ENCODE measurements around the gene AFP. TPM values are rescaled to one million over a fixed set of nuclear protein-coding genes. Genes with fewer than 3 reads are reported as not detected.

The AFP gene
- total RNA-seq, 1 experiment from 2014 or later, result 12.7 TPM

DNA sequence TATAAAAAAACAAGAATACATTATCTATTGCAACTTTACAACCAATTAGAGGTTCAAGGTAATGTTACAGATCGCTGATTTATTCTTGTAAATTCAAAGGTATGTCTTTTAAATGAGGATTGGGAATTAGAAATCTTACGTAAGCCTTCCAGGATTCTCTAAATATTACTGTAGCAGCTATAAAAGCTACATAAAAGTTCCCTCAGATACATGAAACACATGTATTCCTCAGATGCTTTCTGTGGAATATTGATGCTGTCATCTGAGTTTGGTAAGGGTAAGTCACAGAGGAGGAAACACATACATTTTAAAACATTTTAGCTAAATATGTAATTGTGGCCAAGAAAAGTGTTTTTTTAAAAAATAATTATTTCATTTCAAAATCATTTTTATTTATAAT, 3.4 kb downstream of the AFP start:
- Histone ChIP-seq H3K27me3 (no peaks in the 10 kb centered on the region), H3K4me1 (0 out of 2 replicates have a peak, but pooled peaks cover 2% of the 10 kb centered on the region), H3K36me3 (no peaks in the 10 kb centered on the region), H3K9me3 (replicated peaks) (no peaks in the 10 kb centered on the region), H3K27ac (no peak overlapping the region), H3K4me3 (no peak overlapping the region)
- DNase-seq, result no peak

DNA sequence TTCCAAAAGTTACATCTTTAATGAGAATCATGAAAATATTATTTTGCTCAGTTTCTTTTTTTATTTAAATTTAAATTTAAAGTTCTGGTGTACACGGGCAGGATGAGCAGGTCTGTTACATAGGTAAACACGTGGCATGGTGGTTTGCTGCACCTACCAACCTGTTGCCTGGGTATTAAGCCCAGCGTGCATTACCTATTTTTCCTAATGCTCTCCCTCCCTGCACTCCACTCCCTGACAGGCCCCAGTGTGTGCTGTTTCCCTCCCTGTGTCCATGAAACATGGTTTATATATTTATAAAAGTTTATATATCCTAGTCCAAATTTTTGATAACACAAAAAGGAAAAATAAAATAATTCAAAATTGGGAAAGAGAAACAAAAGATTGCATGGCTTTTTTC, 4.0 kb downstream of the AFP start:
- no peaks in the 10 kb centered on the region for H3K36me3 ChIP-seq
- no peak for DNase-seq
- no peaks in the 10 kb centered on the region for H3K27me3 ChIP-seq
- H3K4me1 ChIP-seq, result 0 out of 2 replicates have a peak, but pooled peaks cover 2% of the 10 kb centered on the region
- no peaks in the 10 kb centered on the region for H3K9me3 ChIP-seq (replicated peaks)
- H3K27ac ChIP-seq, result no peak overlapping the region
- no peak overlapping the region for H3K4me3 ChIP-seq

DNA sequence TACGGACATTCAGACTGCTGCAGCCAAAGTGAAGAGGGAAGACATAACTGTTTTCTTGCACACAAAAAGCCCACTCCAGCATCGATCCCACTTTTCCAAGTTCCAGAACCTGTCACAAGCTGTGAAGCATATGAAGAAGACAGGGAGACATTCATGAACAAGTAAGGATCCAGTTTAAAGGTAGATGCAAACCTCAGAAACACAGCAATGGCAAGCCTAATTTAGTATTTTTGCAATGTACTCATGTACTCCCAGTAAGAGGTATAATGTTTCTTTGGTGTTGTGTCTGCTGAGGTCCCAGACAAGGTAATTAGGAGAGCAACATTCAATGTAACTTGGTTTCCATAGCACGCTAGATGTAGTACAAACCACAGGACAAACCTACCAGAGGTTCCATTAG, 4.6 kb downstream of the AFP start:
- Histone ChIP-seq H3K4me1 (0 out of 2 replicates have a peak, but pooled peaks cover 2% of the 10 kb centered on the region), H3K27ac (no peak overlapping the region), H3K27me3 (no peaks in the 10 kb centered on the region), H3K9me3 (replicated peaks) (no peaks in the 10 kb centered on the region), H3K4me3 (no peak overlapping the region), H3K36me3 (no peaks in the 10 kb centered on the region)
- DNase-seq, result no peak

DNA sequence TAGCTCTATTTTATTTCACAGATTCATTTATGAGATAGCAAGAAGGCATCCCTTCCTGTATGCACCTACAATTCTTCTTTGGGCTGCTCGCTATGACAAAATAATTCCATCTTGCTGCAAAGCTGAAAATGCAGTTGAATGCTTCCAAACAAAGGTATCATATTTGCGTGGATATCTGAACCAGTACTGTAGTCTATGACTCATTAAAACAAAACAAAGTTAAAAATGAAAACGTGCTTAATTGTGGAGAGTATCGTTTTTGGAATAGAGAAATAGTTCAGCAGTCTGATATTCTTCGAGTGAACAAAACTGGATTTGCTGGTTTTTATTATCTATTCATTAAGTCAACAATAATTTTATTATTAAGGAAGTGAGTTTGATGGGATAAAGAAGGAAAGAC, 6.3 kb downstream of the AFP start:
- Histone ChIP-seq H3K4me3 (peak overlapping the region; percentile 8; the same call in 1 of the 2 replicates), H3K4me1 (peaks cover 4% of the 10 kb centered on the region; the same call in 1 of the 2 replicates), H3K36me3 (no peaks in the 10 kb centered on the region), H3K27me3 (no peaks in the 10 kb centered on the region), H3K9me3 (replicated peaks) (no peaks in the 10 kb centered on the region), H3K27ac (no peak overlapping the region)
- no peak for DNase-seq

DNA sequence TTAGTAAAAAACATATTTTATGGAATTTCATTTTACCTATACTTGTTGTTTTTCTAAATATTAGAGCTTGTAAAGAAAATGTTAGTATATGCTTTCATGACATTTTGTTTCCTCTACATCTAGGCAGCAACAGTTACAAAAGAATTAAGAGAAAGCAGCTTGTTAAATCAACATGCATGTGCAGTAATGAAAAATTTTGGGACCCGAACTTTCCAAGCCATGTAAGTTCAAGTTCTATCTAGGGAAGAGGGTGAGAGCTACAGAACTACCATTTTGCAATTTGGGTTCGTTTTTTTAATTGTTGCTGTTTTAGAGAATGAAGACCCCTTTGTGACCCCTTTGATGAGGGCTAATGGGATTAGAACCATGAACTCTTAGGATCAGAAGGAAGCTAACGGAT, 7.2 kb downstream of the AFP start:
- H3K9me3 ChIP-seq (replicated peaks), result no peaks in the 10 kb centered on the region
- peaks cover 13% of the 10 kb centered on the region for H3K4me1 ChIP-seq
- no peaks in the 10 kb centered on the region for H3K27me3 ChIP-seq
- H3K27ac ChIP-seq, result no peak overlapping the region
- no peak for DNase-seq
- no peaks in the 10 kb centered on the region for H3K36me3 ChIP-seq
- H3K4me3 ChIP-seq, result no peak overlapping the region

DNA sequence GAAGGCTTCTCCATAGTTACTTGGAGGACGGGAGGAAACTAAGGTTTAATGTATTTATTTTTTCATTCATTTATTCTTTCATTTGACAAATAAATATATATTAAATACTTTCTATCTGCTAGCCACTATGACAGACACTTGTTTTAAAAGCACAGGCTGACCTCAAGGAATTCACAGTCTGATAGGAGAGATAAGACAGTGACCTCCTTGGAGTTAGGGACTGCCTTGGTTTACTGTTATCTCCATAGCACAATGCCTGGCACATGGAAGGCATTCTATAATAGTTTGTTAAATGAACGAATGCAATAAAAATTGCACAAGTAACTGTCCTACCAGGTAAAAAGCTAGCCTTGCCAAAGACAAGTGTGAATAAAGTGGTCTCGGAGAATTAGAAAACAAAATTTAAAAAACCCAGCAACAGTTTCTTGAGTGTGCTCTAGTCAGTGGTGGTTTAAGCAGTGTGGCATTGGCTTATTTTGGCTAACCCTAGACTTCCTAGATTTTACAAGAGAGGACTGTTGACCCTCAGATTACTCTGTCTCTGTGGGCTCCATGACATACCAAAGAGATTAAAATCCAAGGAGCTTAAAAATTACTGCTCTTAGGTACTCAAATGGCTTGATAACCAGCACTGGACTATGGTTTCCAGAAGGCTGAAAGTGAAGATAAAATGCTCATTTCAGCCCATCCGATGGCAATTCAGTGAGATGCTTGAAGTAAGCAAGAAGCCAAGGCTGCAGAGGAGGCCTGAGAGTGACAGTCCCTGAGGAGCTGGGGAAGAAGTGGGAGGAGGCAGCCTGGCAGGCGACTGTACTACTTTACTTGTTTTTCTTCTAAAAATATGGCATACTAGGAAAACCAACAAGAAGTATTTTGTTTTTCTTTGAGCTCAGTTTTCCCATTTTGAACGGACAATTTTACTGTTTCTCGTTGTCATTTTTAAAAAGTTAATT, 9.6 kb downstream of the AFP start:
- Histone ChIP-seq H3K27ac (no peak overlapping the region), H3K9me3 (replicated peaks) (no peaks in the 10 kb centered on the region), H3K27me3 (no peaks in the 10 kb centered on the region), H3K4me3 (no peak overlapping the region), H3K36me3 (no peaks in the 10 kb centered on the region), H3K4me1 (peaks cover 28% of the 10 kb centered on the region)
- no peak for DNase-seq

DNA sequence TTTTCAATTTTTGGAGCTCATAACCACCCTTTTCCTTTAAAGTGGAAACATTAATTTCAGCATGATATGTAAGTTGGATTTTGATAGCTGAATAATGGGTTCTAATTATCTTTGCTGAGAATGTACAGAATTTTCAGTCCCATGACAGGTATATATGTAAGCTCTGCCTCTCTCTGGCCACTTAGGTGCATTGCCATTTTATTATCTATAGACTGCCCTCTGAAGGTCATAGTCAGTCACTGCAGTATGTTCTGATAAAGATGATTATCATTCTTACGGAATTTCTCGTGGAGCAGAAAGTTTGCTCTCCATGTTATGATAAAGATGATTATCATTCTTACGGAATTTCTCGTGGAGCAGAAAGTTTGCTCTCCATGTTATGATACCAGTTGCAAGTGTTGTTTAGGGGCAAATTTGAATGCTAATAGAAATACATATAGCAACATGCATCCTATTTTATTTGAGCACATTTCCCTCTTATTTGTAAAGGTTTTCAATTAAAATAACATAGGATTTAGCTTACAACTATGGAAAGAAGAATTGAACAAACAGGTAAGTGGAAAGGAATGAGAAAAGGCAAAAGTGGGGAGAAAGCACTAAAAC, 10.4 kb downstream of the AFP start:
- DNase-seq, result peak; percentile 46 to 75
- Histone ChIP-seq H3K9me3 (replicated peaks) (no peaks in the 10 kb centered on the region), H3K36me3 (no peaks in the 10 kb centered on the region), H3K27me3 (no peaks in the 10 kb centered on the region), H3K4me3 (no peak overlapping the region), H3K4me1 (peaks cover 33% of the 10 kb centered on the region), H3K27ac (no peak overlapping the region)

DNA sequence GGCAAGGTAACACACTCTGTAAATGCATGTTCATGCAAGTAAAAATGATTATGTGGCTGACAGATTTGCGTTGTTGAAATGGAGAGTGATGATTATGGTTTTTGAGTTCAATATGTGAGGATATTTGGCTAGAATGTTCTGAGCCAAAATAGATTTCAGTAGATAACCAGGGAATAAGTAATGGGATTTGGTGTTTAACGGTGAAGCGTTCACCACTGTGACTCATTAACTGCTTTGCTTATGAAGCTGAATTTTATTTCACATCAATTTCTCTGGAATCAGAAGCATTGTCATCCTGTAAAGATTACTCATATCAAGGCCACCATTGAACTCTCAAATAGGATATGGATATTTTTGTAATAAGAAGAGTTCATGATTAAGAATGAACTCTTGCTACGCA, 11.7 kb downstream of the AFP start:
- no peaks in the 10 kb centered on the region for H3K27me3 ChIP-seq
- H3K36me3 ChIP-seq, result no peaks in the 10 kb centered on the region
- H3K27ac ChIP-seq, result peak overlapping the region; percentile 21; the same call in 1 of the 2 replicates
- DNase-seq, result peak in 1 of 2 experiments; percentile 10
- no peaks in the 10 kb centered on the region for H3K9me3 ChIP-seq (replicated peaks)
- no peak overlapping the region for H3K4me3 ChIP-seq
- peaks cover 41% of the 10 kb centered on the region for H3K4me1 ChIP-seq

DNA sequence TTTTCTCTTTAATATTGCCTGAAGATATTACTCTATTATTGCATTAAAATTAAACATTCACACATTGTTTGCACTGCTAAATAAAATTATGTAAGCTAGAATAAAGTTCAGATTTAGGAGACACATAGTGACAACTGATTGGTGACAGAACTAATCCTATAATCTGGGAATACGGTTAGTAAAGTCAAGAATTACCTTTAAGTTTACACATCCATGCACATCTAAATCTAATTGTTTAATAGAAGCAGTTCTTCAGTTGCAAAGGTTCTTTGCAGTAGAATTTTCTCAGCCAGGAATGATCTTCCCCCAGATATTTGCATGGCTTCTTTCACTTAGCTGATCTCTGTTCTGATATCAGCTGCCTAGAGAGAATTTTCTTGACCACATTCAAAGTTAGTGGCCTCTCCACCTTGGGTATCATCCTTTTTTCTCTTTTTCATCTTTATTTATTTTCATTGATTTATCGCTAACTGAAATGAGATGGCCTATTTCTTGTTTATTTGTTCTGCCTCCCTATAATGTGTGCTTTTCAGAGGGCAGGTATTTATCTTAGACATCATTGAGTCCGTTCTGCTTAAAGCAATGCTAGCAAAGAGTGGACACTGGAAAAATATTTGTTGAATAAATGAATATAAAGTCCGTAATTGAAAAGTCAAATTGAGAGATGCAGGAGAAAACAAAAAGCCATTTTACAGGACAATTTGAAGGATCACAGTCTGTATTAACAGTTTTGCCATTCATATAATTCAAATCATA, 12.6 kb downstream of the AFP start:
- Histone ChIP-seq H3K4me1 (peaks cover 51% of the 10 kb centered on the region), H3K27ac (peak overlapping the region; percentile 99), H3K4me3 (peak overlapping the region; percentile 49; the same call in 1 of the 2 replicates), H3K27me3 (no peaks in the 10 kb centered on the region), H3K9me3 (replicated peaks) (no peaks in the 10 kb centered on the region), H3K36me3 (no peaks in the 10 kb centered on the region)
- peak in 1 of 2 experiments; percentile 28 for DNase-seq

DNA sequence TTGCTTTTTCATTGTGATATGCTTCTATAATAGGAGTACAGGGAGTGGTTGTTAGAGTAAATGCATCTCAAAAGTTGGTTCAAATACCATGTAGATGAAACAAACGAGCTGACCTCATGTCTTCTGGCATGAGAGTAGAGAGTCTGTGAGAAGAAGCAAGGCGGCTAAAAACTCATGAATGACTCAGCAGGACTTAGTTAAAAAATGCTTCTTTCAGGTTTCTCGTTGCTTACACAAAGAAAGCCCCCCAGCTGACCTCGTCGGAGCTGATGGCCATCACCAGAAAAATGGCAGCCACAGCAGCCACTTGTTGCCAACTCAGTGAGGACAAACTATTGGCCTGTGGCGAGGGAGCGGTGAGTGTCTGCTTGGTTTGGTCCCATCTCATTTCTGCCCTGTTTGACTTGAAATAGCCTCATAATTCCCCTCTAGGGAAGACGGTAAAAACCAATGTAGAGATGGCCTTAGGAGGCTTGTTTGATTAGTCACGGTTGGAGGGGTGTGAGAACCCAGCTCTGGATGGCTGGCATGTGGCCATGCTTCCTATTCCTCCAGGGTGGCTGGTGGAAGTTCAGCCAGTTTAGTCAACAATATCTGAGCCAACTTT, 14.5 kb downstream of the AFP start:
- H3K36me3 ChIP-seq, result no peaks in the 10 kb centered on the region
- DNase-seq, result peak; percentile 96 to 99
- peak overlapping the region; percentile 99 for H3K27ac ChIP-seq
- peak overlapping the region; percentile 49 for H3K4me3 ChIP-seq
- no peaks in the 10 kb centered on the region for H3K9me3 ChIP-seq (replicated peaks)
- H3K4me1 ChIP-seq, result peaks cover 52% of the 10 kb centered on the region
- H3K27me3 ChIP-seq, result no peaks in the 10 kb centered on the region

DNA sequence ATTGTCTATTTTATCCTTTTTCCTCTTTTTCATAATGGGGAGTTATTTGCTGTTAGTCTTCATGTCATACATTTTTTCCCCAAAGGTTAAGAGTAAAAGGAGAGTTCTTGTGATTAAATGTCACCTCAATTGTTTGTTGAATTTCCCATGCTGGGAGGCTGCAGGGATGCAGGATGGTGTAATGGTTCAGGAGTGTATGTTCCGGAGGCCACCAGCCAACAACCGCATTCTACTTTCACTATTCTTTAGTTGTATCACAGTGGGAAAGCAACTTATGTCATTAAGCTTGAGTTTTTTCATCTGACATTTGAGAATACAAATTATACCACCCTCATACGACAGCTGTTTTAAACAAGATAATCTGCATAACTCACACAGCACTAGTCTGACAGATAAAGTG, 15.4 kb downstream of the AFP start:
- peak overlapping the region; percentile 49 for H3K4me3 ChIP-seq
- peak; percentile 85 to 95 for DNase-seq
- no peaks in the 10 kb centered on the region for H3K9me3 ChIP-seq (replicated peaks)
- no peaks in the 10 kb centered on the region for H3K36me3 ChIP-seq
- no peaks in the 10 kb centered on the region for H3K27me3 ChIP-seq
- H3K4me1 ChIP-seq, result peaks cover 52% of the 10 kb centered on the region
- H3K27ac ChIP-seq, result peak overlapping the region; percentile 99

DNA sequence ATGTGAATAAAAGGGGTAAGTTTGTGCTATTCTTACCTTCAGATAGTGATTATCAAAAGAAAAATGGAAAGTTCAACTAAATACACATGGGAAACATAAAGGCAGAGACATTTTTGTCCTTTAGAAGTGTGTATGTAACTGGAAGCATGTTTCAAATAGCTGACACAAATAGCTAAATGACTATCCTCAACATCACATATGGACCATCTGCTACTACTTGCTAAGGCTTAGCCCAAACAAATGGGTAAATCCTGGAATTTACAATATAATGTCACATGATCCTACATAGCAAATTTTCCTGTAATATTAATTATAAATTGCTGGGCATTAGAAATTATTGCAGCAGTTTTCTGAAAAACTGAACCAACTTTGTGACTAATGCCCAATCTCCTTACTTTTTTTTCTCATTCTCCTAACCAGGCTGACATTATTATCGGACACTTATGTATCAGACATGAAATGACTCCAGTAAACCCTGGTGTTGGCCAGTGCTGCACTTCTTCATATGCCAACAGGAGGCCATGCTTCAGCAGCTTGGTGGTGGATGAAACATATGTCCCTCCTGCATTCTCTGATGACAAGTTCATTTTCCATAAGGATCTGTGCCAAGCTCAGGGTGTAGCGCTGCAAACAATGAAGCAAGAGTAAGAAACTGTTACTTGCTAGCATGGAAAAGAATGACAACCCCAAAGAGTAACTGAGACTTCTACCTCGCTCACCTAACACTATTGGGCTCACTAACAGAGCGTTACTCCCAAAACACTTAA, 16.1 kb downstream of the AFP start:
- Histone ChIP-seq H3K27ac (peak overlapping the region; percentile 99), H3K36me3 (no peaks in the 10 kb centered on the region), H3K9me3 (replicated peaks) (no peaks in the 10 kb centered on the region), H3K27me3 (no peaks in the 10 kb centered on the region), H3K4me3 (no peak overlapping the region), H3K4me1 (peaks cover 51% of the 10 kb centered on the region)
- peak; percentile 43 to 68 for DNase-seq

DNA sequence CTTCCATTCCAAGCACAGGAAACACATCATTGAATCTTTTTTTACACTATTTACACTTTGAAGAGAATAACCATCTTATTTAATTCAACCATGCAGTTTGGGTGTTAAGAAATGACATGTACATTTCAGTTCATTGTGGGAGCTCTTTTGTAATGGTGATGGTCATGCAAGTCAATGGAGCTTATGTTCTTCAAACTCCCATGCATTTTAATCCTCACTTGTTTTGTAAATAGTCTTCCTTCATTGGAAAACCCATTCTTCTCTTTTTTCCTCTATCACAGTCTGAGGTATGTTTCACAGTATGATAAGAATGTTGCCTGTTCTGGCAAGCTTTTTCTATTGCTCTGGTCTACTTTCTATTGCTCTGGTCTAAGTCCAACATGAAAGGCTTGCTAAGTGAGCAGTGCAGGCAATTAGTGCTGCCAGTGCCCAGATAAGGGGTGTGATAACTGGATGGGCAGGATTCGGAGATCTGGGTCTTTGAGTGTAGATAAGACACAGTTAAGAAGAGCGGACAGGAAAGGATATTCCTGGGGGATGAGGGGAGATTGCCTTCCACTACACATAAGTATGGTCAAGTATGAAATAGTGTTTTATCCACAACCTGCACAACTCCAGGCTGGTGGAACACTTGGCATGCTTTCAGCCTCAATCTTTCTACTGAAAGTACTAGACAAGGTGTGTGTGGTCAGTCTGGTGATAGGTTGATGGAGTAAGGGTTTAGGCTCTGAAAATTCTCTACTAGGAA, 17.1 kb downstream of the AFP start:
- no peak for DNase-seq

More for the DNA sequence above, 17.1 kb downstream of the AFP start:
- Histone ChIP-seq H3K27ac (peak overlapping the region; percentile 99; the same call in 1 of the 2 replicates), H3K27me3 (no peaks in the 10 kb centered on the region), H3K36me3 (no peaks in the 10 kb centered on the region), H3K9me3 (replicated peaks) (no peaks in the 10 kb centered on the region), H3K4me1 (peaks cover 41% of the 10 kb centered on the region), H3K4me3 (no peak overlapping the region)
